Heart left ventricle (tissue), 13 donors: ENCODE measurements around the gene CAMKK2.

Source experiments
- CTCF ChIP-seq, 12 donors: fragments of 200-600 bp; sonication (generic) in 4 of 12; IDR thresholded peaks; one replicate each; pipeline versions ENCODE4 v1.5.0 to v1.8.0; 2018 to 2022; ENCODE audit warnings: antibody characterized with exemption in 12 of 12, mild to moderate bottlenecking in 5 of 12
- POLR2A ChIP-seq, 2 donors: fragments of 450-650 bp; IDR thresholded peaks; one replicate each; pipeline ENCODE4 v1.6.1; 2017; ENCODE audit warnings: antibody characterized with exemption in 2 of 2, mild to moderate bottlenecking in 2 of 2, moderate library complexity in 2 of 2
- donor health status: ischemic (EF 13 %, LVEDD 7.1; RV severe dilation, severe dysfunction).
- donor health status: DM: no; HTN: yes; CAD: no.
- donor health status: DM: no; HTN: no; CAD: no.
- donor health status: ischemic (EF 25% LVEDD 6.9; RV normal size, moderate dysfunction).
- donor health status: ischemic (EF 25% LVEDD 5.7; RV mildly dilated, moderate dysfunction).
- donor health status: ischemic (EF 35%, LVEDD 5.7; RV mildly dilated, moderate dysfunction).
- donor health status: nonischemic (EF 11% LVEDD 7.7; RV severe dilation, severe dysfunction).
- donor health status: DM: yes; HTN: yes; CAD: no.
- donor health status: PGD.
- donor health status: ischemic (EF 29% LVEDD 5.4; RV normal size, mild dysfunction).
- donor health status: nonischemic (EF 23%, LVEDD 6.1; RV moderate dilation, normal function).

DNA sequence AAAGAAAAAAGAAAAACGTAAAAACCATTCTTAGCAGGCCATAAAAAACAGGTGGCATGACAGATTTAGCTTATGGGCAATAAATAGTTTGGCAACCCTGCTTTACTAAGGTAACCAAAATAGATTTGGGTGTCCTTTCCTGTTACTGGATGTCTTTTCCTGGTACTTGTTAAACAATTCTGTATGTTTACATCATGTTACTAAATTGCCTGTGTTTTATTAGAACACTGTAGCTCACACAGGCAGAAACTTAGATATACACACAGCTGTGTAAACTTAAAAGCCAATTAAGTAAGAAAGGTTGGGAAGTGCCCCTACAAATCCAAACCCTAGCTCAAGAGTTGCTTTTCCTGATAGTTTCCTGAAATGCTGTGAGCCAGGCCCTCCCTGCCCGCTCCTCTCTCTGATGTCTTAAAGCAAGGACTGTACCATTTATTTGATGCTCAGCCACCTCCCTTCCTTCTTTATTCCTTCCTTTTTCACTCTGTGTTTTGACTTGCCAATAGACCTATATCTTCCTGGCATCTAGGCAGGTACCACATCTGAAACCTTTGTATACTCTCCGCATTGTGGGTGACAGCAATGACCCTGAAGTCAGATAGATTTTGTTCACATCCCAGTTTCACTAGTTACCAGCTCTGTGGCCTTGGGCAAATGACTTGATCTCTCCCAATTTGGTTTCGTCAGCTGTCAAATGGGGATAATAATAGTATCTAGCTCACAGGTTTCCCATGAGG is 3.7 kb upstream of the CAMKK2 start:
- no peak for TF ChIP-seq CTCF (IDR thresholded peaks at IDR 0.05)
- no peak for TF ChIP-seq POLR2A (IDR thresholded peaks at IDR 0.05)
